Fibroblast of pulmonary artery (primary cell): ENCODE results near the gene RRP36.
A peak's percentile ranks its signal among the peaks of the same experiment; 100 is the strongest.

Experiments
- DNase-seq: peaks from one replicate; pipeline ENCODE4 v3.0.0-alpha.2; 2010; ENCODE audit warnings: low read depth
- H3K4me3 ChIP-seq: replicated peaks from 2 replicates; pipeline ENCODE4 v1.5.1; 2011; ENCODE audit warnings: low read depth, mild to moderate bottlenecking, control low read depth, low read length, moderate library complexity
- CTCF ChIP-seq: IDR thresholded peaks from 2 replicates; pipeline ENCODE4 v1.5.1; 2011; ENCODE audit warnings: mild to moderate bottlenecking, control low read depth, low read length, inconsistent platforms; ENCODE audit errors: missing control alignments

RRP36 gene

GRCh38 chr6:42979523-42980177 lies 41.8 kb upstream of the RRP36 start:
- H3K4me3 ChIP-seq, result peak overlapping the region; percentile 72
- DNase-seq, result peak; percentile 47
- no peak for TF ChIP-seq CTCF

GRCh38 chr6:42981836-42982235 lies 39.6 kb upstream of the RRP36 start:
- no peak for TF ChIP-seq CTCF
- DNase-seq, result peak; percentile 29
- H3K4me3 ChIP-seq, result no peak overlapping the region

- peak; percentile 99 for DNase-seq
- no peak for TF ChIP-seq CTCF
- H3K4me3 ChIP-seq, result peak within 1 kb of the TSS; percentile 78
Measured at GRCh38 chr6:42984001-42984923, 37.2 kb upstream of the RRP36 start, which contains the start of gene PPP2R5D. Gene PPP2R5D, plus strand, starts transcription at chr6:42984570. Its CDS starts 108 bp downstream, at chr6:42984678.

GRCh38 chr6:42984924-42985475 lies 36.4 kb upstream of the RRP36 start:
- no peak for TF ChIP-seq CTCF
- peak overlapping the region; percentile 78 for H3K4me3 ChIP-seq
- DNase-seq, result no peak

- H3K4me3 ChIP-seq, result no peak overlapping the region
- DNase-seq, result no peak
- TF ChIP-seq CTCF, result no peak
Measured at GRCh38 chr6:42987533-42988451, 33.6 kb upstream of the RRP36 start.

GRCh38 chr6:42988486-42989020 lies 32.9 kb upstream of the RRP36 start:
- no peak for TF ChIP-seq CTCF
- peak; percentile 74 for DNase-seq
- H3K4me3 ChIP-seq, result no peak overlapping the region
